Measurements from ENCODE around the gene GNA12.

Gene GNA12

GRCh38 chr7:2777898-2778535 is 66.1 kb downstream of the GNA12 start:
- DNase-seq (ENCODE audit: low read depth in 2 of 2) = no peak

DNA sequence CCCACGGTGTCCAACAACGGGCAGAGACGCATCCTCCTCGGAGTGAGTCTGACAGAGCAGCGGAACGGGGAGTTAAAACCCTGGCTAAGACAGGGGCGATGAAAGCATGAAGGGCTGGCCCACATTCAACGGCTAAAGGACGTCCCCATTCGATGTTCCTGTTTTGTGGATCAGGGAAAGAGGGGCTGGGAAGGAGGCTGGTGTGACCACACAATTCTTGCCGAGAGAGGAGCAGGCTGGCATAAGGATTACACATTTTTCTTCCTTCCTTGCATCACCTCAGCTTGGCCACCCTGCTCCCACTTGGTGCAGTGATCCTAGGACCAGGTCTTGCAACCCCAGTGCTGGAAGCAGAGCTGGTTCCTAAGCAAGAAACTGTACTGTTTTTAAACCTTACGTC is 67.7 kb downstream of the GNA12 start:
- no peak for DNase-seq (ENCODE audit: low read depth in 2 of 2)

DNA sequence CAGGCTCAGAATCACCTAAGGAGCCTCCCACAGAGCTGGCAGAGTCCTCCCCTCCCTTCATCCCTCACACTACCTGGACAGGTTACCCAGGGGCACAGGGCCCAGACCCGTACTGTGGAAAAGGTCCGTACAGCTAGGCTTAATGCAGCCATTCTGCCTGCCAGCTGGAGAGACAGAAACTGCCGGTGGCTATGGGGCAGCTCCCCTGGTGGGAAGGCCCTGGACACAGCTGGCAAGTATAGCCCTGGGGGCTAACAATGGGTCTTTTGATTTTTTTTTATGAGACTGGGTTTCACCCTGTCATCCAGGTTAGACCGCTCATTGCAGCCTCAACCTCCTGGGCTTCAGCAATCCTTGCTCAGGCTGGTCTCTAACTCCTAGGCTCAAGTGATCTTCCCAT is 68.3 kb downstream of the GNA12 start:
- DNase-seq (ENCODE audit: low read depth in 2 of 2) = no peak

DNA sequence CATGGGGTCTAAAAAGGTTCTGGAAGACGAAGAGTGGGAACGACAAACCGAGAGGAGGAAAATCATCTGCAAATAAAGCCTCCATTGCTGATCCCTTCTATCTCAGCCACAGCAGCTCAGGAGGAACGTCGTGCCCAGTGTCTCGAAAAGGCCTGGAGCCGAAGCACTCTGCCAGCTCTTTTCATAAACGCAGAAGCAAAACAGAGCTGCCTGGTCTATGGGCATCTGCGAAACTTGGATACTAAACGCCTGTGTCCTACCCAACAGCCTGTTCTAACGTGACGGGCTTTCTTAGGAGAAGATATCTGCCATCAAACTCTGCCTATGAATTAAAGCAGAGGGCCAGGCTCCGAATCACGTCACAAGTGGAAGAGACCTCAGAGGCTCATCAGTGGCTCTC is 68.7 kb downstream of the GNA12 start:
- DNase-seq (ENCODE audit: low read depth in 2 of 2) = no peak

- no peak for DNase-seq (ENCODE audit: low read depth in 2 of 2)
Measured at GRCh38 chr7:2774935-2775334, 69.2 kb downstream of the GNA12 start.

- DNase-seq (ENCODE audit: low read depth in 2 of 2) = no peak
Measured at GRCh38 chr7:2774280-2774679, 69.8 kb downstream of the GNA12 start.

DNA sequence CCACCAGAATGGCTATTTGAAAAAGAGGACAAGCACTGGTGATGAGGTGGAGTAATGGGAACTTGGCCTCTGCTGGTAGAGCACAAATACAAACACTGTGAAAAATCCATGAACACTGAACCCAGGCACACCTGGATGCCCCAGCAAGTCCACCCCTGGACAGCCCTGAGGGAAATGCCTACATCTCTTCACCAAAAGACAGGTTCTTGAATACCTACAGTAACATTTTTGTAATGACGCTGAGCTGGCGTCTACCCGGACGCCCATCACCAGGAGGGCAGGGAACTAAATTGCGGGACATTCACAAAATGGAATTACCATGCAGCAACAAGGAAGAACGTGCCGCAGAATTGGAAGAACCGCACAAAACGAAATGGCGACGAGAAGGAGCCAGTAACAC is 70.5 kb downstream of the GNA12 start:
- DNase-seq (ENCODE audit: low read depth in 2 of 2) = no peak

DNA sequence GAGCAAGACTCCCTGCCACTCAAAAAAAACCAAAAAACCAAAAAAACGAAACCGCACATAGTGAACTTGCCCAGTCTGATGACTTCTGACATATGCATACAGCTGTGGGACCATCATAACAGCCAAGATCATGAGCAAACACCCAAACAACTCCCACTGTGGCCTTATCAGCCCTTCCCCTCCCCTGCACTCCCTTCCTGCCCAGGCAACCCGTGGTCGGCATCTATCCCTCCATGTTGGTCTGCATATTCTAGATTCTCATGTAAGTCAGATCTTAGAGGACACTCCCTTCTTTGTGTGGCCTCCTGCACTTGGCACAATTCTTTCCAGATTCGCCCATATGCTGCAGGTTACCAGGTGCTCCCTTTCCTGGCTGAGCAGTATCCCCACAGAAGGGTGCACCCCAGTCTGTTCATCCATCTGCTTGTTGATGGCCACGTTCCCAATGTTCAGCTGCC is 72.8 kb downstream of the GNA12 start:
- DNase-seq (ENCODE audit: low read depth in 2 of 2) = no peak

- no peak for DNase-seq (ENCODE audit: low read depth in 2 of 2)
Measured at GRCh38 chr7:2764621-2765020, 79.5 kb downstream of the GNA12 start.

- no peak for DNase-seq (ENCODE audit: low read depth in 2 of 2)
Measured at GRCh38 chr7:2763597-2763996, 80.5 kb downstream of the GNA12 start.

GRCh38 chr7:2761801-2762497 is 82.2 kb downstream of the GNA12 start:
- DNase-seq (ENCODE audit: low read depth in 2 of 2) = no peak

GRCh38 chr7:2761131-2761624 is 82.9 kb downstream of the GNA12 start:
- DNase-seq (ENCODE audit: low read depth in 2 of 2) = no peak

- DNase-seq (ENCODE audit: low read depth in 2 of 2) = no peak
Measured at GRCh38 chr7:2760098-2760889, 83.8 kb downstream of the GNA12 start.

- no peak for DNase-seq (ENCODE audit: low read depth in 2 of 2)
Measured at GRCh38 chr7:2759736-2760097, 84.4 kb downstream of the GNA12 start.

DNA sequence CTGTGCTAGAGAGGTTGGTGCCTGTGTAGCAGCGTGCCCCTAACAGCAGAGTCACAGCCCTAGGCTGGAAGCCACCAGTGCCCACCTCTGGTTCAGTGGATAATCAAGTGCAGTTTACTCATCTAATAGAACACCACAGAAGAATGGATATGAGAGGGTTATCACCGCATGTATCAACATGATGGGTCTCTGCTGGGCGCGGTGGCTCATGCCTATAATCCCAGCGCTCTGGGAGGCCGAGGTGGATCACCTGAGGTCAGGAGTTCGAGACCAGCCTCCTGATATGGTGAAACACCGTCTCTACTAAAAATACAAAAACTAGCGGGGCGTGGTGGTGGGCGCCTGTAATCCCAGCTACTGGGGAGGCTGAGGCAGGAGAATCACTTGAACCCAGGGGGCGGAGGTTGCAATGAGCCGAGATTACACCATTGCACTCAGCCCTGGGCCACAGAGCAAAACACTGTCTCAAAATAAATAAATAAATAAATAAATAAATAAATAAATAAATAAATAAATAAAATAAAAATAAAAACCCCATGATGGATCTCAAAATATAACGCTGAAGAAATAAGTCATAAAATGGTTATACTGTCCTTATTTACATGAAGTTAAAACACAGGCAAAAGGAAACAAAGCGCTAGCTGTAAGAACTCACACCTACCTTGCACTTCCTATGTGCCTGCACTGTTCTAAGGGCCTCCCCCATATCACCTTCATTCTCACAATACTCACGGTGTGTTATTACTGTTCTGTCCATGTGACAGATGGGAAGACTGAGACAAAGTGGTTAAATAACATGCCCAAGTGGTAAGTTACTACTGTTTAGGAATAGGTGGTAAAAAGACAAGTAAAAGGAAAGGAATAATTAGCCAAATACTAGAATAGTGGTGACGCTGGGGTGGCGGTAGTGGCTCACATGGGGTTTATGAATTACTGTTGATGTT is 85.2 kb downstream of the GNA12 start:
- DNase-seq (ENCODE audit: low read depth in 2 of 2) = no peak

DNA sequence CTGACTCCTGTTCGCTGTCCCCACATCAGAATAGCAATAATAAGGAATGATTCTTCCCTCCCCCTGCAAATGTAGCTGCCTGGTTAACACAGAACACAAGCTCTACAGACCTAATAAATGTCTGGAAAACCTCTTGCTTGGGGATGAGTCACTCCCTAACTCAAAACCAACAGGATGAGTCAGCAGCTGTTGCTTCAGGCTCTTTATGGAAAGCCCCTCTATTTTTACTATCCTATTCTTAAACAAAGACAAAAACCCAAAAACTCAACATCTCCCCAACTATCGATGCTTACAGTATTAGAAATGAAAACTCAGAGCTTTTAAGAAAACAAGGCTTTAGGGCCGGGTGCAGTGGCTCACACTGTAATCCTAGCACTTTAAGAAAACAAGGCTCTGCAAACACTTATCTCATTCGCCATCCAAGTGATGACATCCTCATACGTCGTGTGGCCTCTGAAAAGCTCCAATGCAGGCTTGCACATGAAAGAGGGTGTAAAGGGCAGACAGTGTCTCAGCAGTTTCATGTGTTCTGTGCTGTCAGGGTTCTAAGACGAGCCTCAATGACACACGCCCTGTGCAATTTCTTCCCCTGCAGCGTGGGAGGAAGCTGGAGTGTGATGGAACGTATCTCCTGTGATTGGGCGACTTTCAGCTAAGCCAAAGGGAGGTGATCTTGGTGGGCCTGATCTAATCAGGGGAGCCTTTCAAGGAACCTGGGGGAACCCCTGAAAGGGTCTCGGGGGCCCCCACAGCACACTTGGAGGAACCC is 86.0 kb downstream of the GNA12 start:
- peak; percentile 54 to 75 for DNase-seq (ENCODE audit: low read depth in 2 of 2)

DNA sequence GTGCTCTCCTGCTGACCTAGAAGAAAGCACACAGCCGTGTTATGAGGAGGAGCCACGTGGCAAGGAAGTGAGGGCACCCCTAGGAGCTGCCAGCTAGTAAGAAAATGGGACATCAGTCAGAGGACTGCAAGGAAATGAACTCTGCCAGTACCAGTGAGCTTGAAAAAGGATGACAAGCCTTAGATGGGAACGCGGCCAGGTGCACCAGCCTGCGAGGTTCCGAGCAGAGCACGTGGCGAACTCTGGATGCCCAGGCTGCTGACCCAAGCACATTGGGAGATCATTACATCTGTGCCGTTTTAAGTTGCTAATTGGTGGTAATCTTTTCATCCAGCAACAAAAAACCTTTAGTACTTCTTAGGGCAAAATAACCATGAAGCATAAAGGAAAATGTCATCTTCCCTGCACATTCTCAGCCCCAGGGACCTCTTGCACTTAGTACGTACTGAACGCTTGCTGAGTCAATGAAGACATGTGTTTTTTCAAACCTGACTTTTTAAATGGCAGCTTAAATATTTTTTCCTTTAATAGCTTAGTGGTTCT is 86.7 kb downstream of the GNA12 start:
- no peak for DNase-seq (ENCODE audit: low read depth in 2 of 2)

- DNase-seq (ENCODE audit: low read depth in 2 of 2) = no peak
Measured at GRCh38 chr7:2755531-2755930, 88.6 kb downstream of the GNA12 start.

DNA sequence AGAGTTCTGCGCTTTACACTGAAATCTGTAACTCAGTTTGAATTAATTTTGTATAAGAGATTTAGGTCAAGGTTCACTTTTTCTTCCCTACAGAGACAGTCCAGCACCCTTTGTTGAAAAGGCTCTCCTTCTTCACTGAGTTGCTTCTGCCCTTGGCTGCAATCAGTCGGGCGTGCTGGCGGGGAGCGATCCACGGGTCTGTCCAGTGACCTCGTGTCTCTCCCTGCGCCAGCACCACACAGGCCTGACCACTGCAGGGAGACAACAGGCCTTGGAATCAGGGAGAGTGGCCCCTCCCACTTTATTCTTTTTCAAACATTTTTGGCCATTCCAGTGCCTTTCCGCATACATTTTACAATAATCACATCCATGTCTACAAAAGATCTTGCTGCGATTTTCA is 89.2 kb downstream of the GNA12 start:
- DNase-seq (ENCODE audit: low read depth in 2 of 2) = no peak

DNA sequence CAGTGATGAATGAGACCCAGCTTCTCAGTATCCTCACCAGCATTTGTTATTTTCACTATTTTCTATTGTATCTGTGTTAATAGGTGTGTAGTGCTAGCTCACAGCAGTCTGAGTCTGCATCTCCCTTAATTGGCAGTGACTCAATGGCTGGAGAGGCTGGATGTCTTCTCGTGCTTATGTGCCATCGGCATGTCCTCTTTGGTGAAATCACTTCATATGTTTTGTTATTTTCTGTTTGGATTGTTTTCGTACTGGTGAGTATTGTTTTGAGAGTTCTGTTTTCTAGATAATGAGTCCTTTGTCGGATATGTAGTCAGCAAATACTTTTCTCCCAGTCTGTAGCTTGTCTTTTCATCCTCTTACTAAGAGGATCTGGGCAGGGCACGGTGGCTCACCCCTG is 90.0 kb downstream of the GNA12 start:
- DNase-seq (ENCODE audit: low read depth in 2 of 2) = no peak

GRCh38 chr7:2753148-2753547 is 91.0 kb downstream of the GNA12 start:
- DNase-seq (ENCODE audit: low read depth in 2 of 2) = no peak

Data from stimulated activated CD4-positive, alpha-beta T cell treated with anti-CD3 and anti-CD28 coated beads, Interleukin-4, amount 100 ng/mL, for 48 hours (primary cell).